Right lobe of liver (tissue), 6 donors: ENCODE results near the gene COMMD1. TPM values are rescaled to one million over a fixed set of nuclear protein-coding genes. Genes with fewer than 3 reads are reported as not detected.

ENCODE experiments used
- ATAC-seq, 4 donors: fragments of 200-7000 bp; cut with Tn5 transposase; one replicate each; pipeline ENCODE4 v1.9.1; 2020; ENCODE audit warnings: mild to moderate bottlenecking in 4 of 4, moderate library complexity in 4 of 4
- DNase-seq, 3 donors: peaks; one replicate each; pipeline ENCODE4 v3.0.0-alpha.2; 2020
- H3K27ac ChIP-seq, 3 donors: fragments of 200-600 bp; one replicate each; pipeline ENCODE4 v1.8.0; 2022
- H3K27me3 ChIP-seq, 2 donors: fragments of 200-600 bp; one replicate each; pipeline ENCODE4 v1.8.0; 2022
- H3K36me3 ChIP-seq, 4 donors: fragments of 200-600 bp; sonication (generic) in 1 of 4; one replicate each; pipeline versions ENCODE4 v1.5.1 to v1.8.0; 2017 to 2022; ENCODE audit warnings: control low read depth in 1 of 4
- H3K4me1 ChIP-seq, 4 donors: fragments of 200-600 bp; sonication (generic) in 1 of 4; one replicate each; pipeline versions ENCODE4 v1.5.1 to v1.8.0; 2017 to 2022; ENCODE audit warnings: control low read depth in 1 of 4
- H3K4me3 ChIP-seq, 3 donors: fragments of 200-600 bp; one replicate each; pipeline ENCODE4 v1.8.0; 2022
- H3K9me3 ChIP-seq, 4 donors: fragments of 200-600 bp; sonication (generic) in 1 of 4; one replicate each; pipeline versions ENCODE4 v1.5.1 to v1.8.0; 2017 to 2022; ENCODE audit warnings: control low read depth in 1 of 4
- CTCF ChIP-seq, 4 donors: fragments of 200-600 bp in 3 of 4; fragments of 450-650 bp in 1 of 4; IDR thresholded peaks; one replicate each; pipeline versions ENCODE4 v1.5.1 to v1.8.0; 2016 to 2022; ENCODE audit warnings: antibody characterized with exemption in 4 of 4, mild to moderate bottlenecking in 2 of 4
- POLR2A ChIP-seq: fragments of 450-650 bp; IDR thresholded peaks from one replicate; pipeline ENCODE4 v1.6.1; 2017; ENCODE audit warnings: antibody characterized with exemption, mild to moderate bottlenecking
- WGBS: methylation state at CpG from one replicate; pipeline ENCODE4 v1.1.6; 2018; ENCODE audit warnings: low coverage, low lambda C conversion rate; ENCODE audit not compliant: insufficient coverage; ENCODE audit errors: missing lambda C conversion rate; 5-methylcytosine and 5-hydroxymethylcytosine counted together
- intact Hi-C, 2 donors: fragments of 100-400 bp; cut with DNase I; formaldehyde crosslinking; loops; one replicate each; pipeline versions ENCODE4 v1.11.2 to v1.14.1; 2022
- total RNA-seq, 6 experiments: library from RNA; depleted of rRNA in 2 of 6; stranded (reverse); fragments of >200 nt in 2 of 6; fragmentation: NEBNext Ultra II Directional in 3 of 6; extraction: Animal tissue kit (Norgen Biotek cat#: 25700) in 3 of 6; gene quantifications; one replicate each; pipeline versions ENCODE4 v1.1.0 to v1.2.4, GENCODE V29; 2016 to 2023
- donor health status: DM: no; HTN: yes; CAD: no.
- donor health status: DM: no; HTN: no; CAD: no.
- donor health status: DM: no; HTN: no; CAD: no.
- donor health status: DM: no; HTN: yes; CAD: no.
- donor health status: DM: no; HTN: yes; CAD: no.

Gene COMMD1
- total RNA-seq, 6 experiments from 2014 or later: 17.2 to 21.6 (median 18.7) TPM

- H3K27me3 ChIP-seq: no peaks in the 10 kb centered on the region
- no peaks in the 10 kb centered on the region for H3K9me3 ChIP-seq
- H3K4me3 ChIP-seq: no peak overlapping the region
- TF ChIP-seq POLR2A (no peak), CTCF (IDR thresholded peaks at IDR 0.05) (no peak)
- intact Hi-C loops: no loop called here
- ATAC-seq: no peak
- 90% methylated on average over 2 of the region's 2 CpGs for WGBS
- H3K27ac ChIP-seq: no peak overlapping the region
- peaks cover 0 to 1% (median 0%) of the 10 kb centered on the region in 4 donors for H3K36me3 ChIP-seq
- DNase-seq: no peak
- H3K4me1 ChIP-seq: no peaks in the 10 kb centered on the region
Observed at GRCh38 chr2:62133320-62133823, 227.9 kb downstream of the COMMD1 start.

GRCh38 chr2:62136956-62137830 lies 231.7 kb downstream of the COMMD1 start:
- intact Hi-C loops: no loop called here
- ATAC-seq (no peak), DNase-seq (no peak)
- Histone ChIP-seq H3K4me3 (no peak overlapping the region), H3K4me1 (no peaks in the 10 kb centered on the region), H3K36me3 (peaks cover 0 to 1% (median 0%) of the 10 kb centered on the region in 4 donors), H3K27me3 (no peaks in the 10 kb centered on the region), H3K27ac (no peak overlapping the region), H3K9me3 (no peaks in the 10 kb centered on the region)
- 90% methylated on average over 3 of the region's 3 CpGs for WGBS
- no peak for TF ChIP-seq CTCF (IDR thresholded peaks at IDR 0.05)
- TF ChIP-seq POLR2A: no peak

GRCh38 chr2:62140426-62141141 lies 235.1 kb downstream of the COMMD1 start:
- intact Hi-C loops: no loop called here
- H3K36me3 ChIP-seq: peaks cover 0 to 1% (median 0%) of the 10 kb centered on the region in 4 donors
- ATAC-seq: no peak
- no peak for TF ChIP-seq POLR2A
- no peak for TF ChIP-seq CTCF (IDR thresholded peaks at IDR 0.05)
- 91% methylated on average over 5 of the region's 5 CpGs for WGBS
- DNase-seq: no peak
- H3K9me3 ChIP-seq: no peaks in the 10 kb centered on the region
- no peaks in the 10 kb centered on the region for H3K27me3 ChIP-seq
- H3K4me3 ChIP-seq: no peak overlapping the region
- H3K4me1 ChIP-seq: no peaks in the 10 kb centered on the region
- no peak overlapping the region for H3K27ac ChIP-seq

GRCh38 chr2:62141142-62141740 lies 235.8 kb downstream of the COMMD1 start:
- H3K36me3 ChIP-seq: no peaks in the 10 kb centered on the region
- intact Hi-C loops: no loop called here
- no peak for DNase-seq
- no peak for ATAC-seq
- no peaks in the 10 kb centered on the region for H3K27me3 ChIP-seq
- TF ChIP-seq CTCF (IDR thresholded peaks at IDR 0.05): no peak
- TF ChIP-seq POLR2A: no peak
- H3K27ac ChIP-seq: no peak overlapping the region
- H3K4me1 ChIP-seq: no peaks in the 10 kb centered on the region
- no peak overlapping the region for H3K4me3 ChIP-seq
- WGBS: 77% methylated on average over 2 of the region's 2 CpGs
- no peaks in the 10 kb centered on the region for H3K9me3 ChIP-seq
